Hair follicle dermal papilla cell (primary cell): Measurements from ENCODE around the gene KCTD19. TPM values are rescaled to one million over a fixed set of nuclear protein-coding genes. Genes with fewer than 3 reads are reported as not detected.

Experiments used
- total RNA-seq: library from RNA; depleted of rRNA; stranded (reverse); fragments of >200 nt; gene quantifications from 2 replicates; pipeline ENCODE4 v1.2.3, GENCODE V29; 2012

KCTD19 gene
- under 0.01 TPM in 1 of 2 replicates, not detected in the other for total RNA-seq

GRCh38 chr16:67326472-67327309 lies at the start of gene KCTD19, which contains the start of gene LRRC36:
KCTD19 (minus strand) TSS chr16:67326741; CDS start chr16:67326707, 34 bp downstream.
LRRC36 (plus strand) TSS chr16:67326815; CDS start chr16:67326863, 48 bp downstream.

GRCh38 chr16:67279296-67280089 lies 47.0 kb downstream of the KCTD19 start, which contains the start of gene PLEKHG4:
PLEKHG4 (plus strand) TSS chr16:67279532; CDS start chr16:67280045, 513 bp downstream.

GRCh38 chr16:67248401-67249177 lies 78.0 kb downstream of the KCTD19 start, which contains the start of gene SLC9A5:
SLC9A5 (plus strand) TSS chr16:67248979; CDS start chr16:67249015, 36 bp downstream.

GRCh38 chr16:67247192-67248072 lies 79.1 kb downstream of the KCTD19 start, which contains the start of gene FHOD1:
FHOD1 (minus strand) TSS chr16:67247481; CDS start chr16:67247410, 71 bp downstream.

Other genes starting within 250 kb of the KCTD19 start
- 16.5 and 17.0 TPM in 2 replicates for gene PHAF1, start 216.8 kb downstream of the KCTD19 start, total RNA-seq
- 74.3 and 86.0 TPM in 2 replicates for gene B3GNT9, start 175.7 kb downstream of the KCTD19 start, total RNA-seq
- 17.4 and 20.5 TPM in 2 replicates for gene TRADD, start 166.8 kb downstream of the KCTD19 start, total RNA-seq
- 14.8 and 18.7 TPM in 2 replicates for gene FBXL8, start 166.8 kb downstream of the KCTD19 start, total RNA-seq
- gene HSF4, start 162.0 kb downstream of the KCTD19 start, total RNA-seq = 4.5 and 9.6 TPM in 2 replicates
- gene NOL3, start 156.2 kb downstream of the KCTD19 start, total RNA-seq = 14.8 and 15.9 TPM in 2 replicates
- 6.3 and 6.6 TPM in 2 replicates for gene MATCAP1, start 142.8 kb downstream of the KCTD19 start, total RNA-seq
- gene EXOC3L1, start 136.6 kb downstream of the KCTD19 start, total RNA-seq = not detected in 2 replicates
- 74.0 and 82.8 TPM in 2 replicates for gene E2F4, start 134.6 kb downstream of the KCTD19 start, total RNA-seq
- 0.36 and 0.49 TPM in 2 replicates for gene ELMO3, start 127.6 kb downstream of the KCTD19 start, total RNA-seq
- gene TMEM208, start 99.6 kb downstream of the KCTD19 start, total RNA-seq = 26.4 and 27.9 TPM in 2 replicates
- 24.5 and 36.9 TPM in 2 replicates for gene FHOD1, start 79.3 kb downstream of the KCTD19 start, total RNA-seq
- 3.0 and 4.1 TPM in 2 replicates for gene SLC9A5, start 77.8 kb downstream of the KCTD19 start, total RNA-seq
- gene PLEKHG4, start 47.2 kb downstream of the KCTD19 start, total RNA-seq = 52.7 and 60.0 TPM in 2 replicates
- gene LRRC36, start 74 bp upstream of the KCTD19 start, total RNA-seq = 0.49 TPM in 1 of 2 replicates, not detected in the other
- gene TPPP3, start 66.8 kb upstream of the KCTD19 start, total RNA-seq = 0.65 and 0.97 TPM in 2 replicates
- 14.7 and 15.3 TPM in 2 replicates for gene ZDHHC1, start 89.7 kb upstream of the KCTD19 start, total RNA-seq
- not detected in 2 replicates for gene HSD11B2, start 104.4 kb upstream of the KCTD19 start, total RNA-seq
- gene ATP6V0D1, start 154.4 kb upstream of the KCTD19 start, total RNA-seq = 111 and 131 TPM in 2 replicates
- not detected in 2 replicates for gene AGRP, start 156.8 kb upstream of the KCTD19 start, total RNA-seq
- 40.4 and 44.9 TPM in 2 replicates for gene RIPOR1, start 202.1 kb upstream of the KCTD19 start, total RNA-seq
- 23.8 and 27.3 TPM in 2 replicates for gene CTCF, start 235.8 kb upstream of the KCTD19 start, total RNA-seq